Effector CD4-positive, alpha-beta T cell (primary cell): ENCODE results near the gene TFB1M.
"Not testable (repeated sequence)": the region's sequence is repeated elsewhere in the genome, so short reads cannot be mapped to it uniquely, and the experiment has no call there.

Experiments used
- DNase-seq: peaks from one replicate; pipeline ENCODE4 v3.0.0-alpha.2; 2020
- total RNA-seq: gene quantifications from one replicate; lab custom pipeline; 2026; lab: John Stamatoyannopoulos, UW

Gene TFB1M
- total RNA-seq = 12.0 reads per million, percentile 35 among the genes with 10 or more reads in this experiment

GRCh38 chr6:155314092-155314772, at the start of gene TFB1M:
TSS of gene TFB1M (minus strand) at chr6:155314484. CDS start at chr6:155314428, 56 bp downstream.
- DNase-seq = peak; percentile 94

- not testable (repeated sequence) for DNase-seq
Measured at GRCh38 chr6:155364021-155364420, 49.7 kb upstream of the TFB1M start.

GRCh38 chr6:155362968-155363632, 48.8 kb upstream of the TFB1M start:
- not testable (repeated sequence) for DNase-seq

- DNase-seq = no peak
Measured at GRCh38 chr6:155354167-155354566, 39.9 kb upstream of the TFB1M start.

GRCh38 chr6:155352811-155353210, 38.5 kb upstream of the TFB1M start:
- DNase-seq = no peak

GRCh38 chr6:155352130-155352420, 37.8 kb upstream of the TFB1M start:
- no peak for DNase-seq

GRCh38 chr6:155351273-155352129, 37.2 kb upstream of the TFB1M start:
- DNase-seq = no peak

- DNase-seq = no peak
Measured at GRCh38 chr6:155349956-155350355, 35.7 kb upstream of the TFB1M start.

GRCh38 chr6:155349129-155349528, 34.8 kb upstream of the TFB1M start:
- no peak for DNase-seq

- DNase-seq = no peak
Measured at GRCh38 chr6:155347800-155348199, 33.5 kb upstream of the TFB1M start.

GRCh38 chr6:155346957-155347356, 32.7 kb upstream of the TFB1M start:
- DNase-seq = no peak

- no peak for DNase-seq
Measured at GRCh38 chr6:155344341-155345006, 30.2 kb upstream of the TFB1M start.

GRCh38 chr6:155341130-155341828, 27.0 kb upstream of the TFB1M start:
- DNase-seq = no peak

GRCh38 chr6:155340464-155341129, 26.3 kb upstream of the TFB1M start:
- DNase-seq = no peak

- DNase-seq = not testable (repeated sequence)
Measured at GRCh38 chr6:155339929-155340328, 25.6 kb upstream of the TFB1M start.

GRCh38 chr6:155338237-155338636, 24.0 kb upstream of the TFB1M start:
- not testable (repeated sequence) for DNase-seq

- no peak for DNase-seq
Measured at GRCh38 chr6:155335265-155335664, 21.0 kb upstream of the TFB1M start.

- DNase-seq = not testable (repeated sequence)
Measured at GRCh38 chr6:155334073-155334472, 19.8 kb upstream of the TFB1M start.

- no peak for DNase-seq
Measured at GRCh38 chr6:155333414-155333813, 19.1 kb upstream of the TFB1M start.

GRCh38 chr6:155330922-155331321, 16.6 kb upstream of the TFB1M start:
- DNase-seq = no peak

GRCh38 chr6:155330133-155330734, 15.9 kb upstream of the TFB1M start:
- no peak for DNase-seq
